Left ventricle myocardium inferior (tissue), 1 donor: ENCODE results near the gene RPS16. TPM values are rescaled to one million over a fixed set of nuclear protein-coding genes. Genes with fewer than 3 reads are reported as not detected.

Experiments used
- DNase-seq: peaks from one replicate; pipeline ENCODE4 v3.0.0-alpha.2; 2020
- H3K27ac ChIP-seq: fragments of 200-600 bp; replicated peaks from 2 replicates; pipeline ENCODE4 v1.8.0; 2021
- H3K27me3 ChIP-seq: fragments of 200-600 bp; 2 replicates; pipeline ENCODE4 v1.8.0; 2021; ENCODE audit warnings: low read depth
- H3K36me3 ChIP-seq: fragments of 200-600 bp; 2 replicates; pipeline ENCODE4 v1.8.0; 2021
- H3K4me1 ChIP-seq: fragments of 200-600 bp; 2 replicates; pipeline ENCODE4 v1.8.0; 2021
- H3K4me3 ChIP-seq: fragments of 200-600 bp; 2 replicates; pipeline ENCODE4 v1.8.0; 2021; ENCODE audit warnings: mild to moderate bottlenecking, moderate library complexity
- H3K9me3 ChIP-seq: fragments of 200-600 bp; replicated peaks from 2 replicates; pipeline ENCODE4 v1.8.0; 2021
- intact Hi-C: fragments of 100-400 bp; cut with micrococcal nuclease; formaldehyde crosslinking; loops from one replicate; pipeline ENCODE4 v1.11.0; 2022
- total RNA-seq: library from RNA; stranded (reverse); fragmentation: NEBNext Ultra II Directional; extraction: Animal tissue kit (Norgen Biotek cat#: 25700); gene quantifications from one replicate; pipeline ENCODE4 v1.2.1, GENCODE V29; 2021
- TF ChIP-seq, protein P1 (sequence below): fragments of 200-600 bp; IDR thresholded peaks from 2 replicates; pipeline ENCODE4 v1.8.0; 2021; ENCODE audit warnings: antibody characterized with exemption, mild to moderate bottlenecking, borderline replicate concordance
- donor health status: DM: no; HTN: yes; CAD: no; lungs with severe emphysema.

RPS16 gene
- total RNA-seq, 1 donor from 2014 or later, result 1,107 TPM

DNA sequence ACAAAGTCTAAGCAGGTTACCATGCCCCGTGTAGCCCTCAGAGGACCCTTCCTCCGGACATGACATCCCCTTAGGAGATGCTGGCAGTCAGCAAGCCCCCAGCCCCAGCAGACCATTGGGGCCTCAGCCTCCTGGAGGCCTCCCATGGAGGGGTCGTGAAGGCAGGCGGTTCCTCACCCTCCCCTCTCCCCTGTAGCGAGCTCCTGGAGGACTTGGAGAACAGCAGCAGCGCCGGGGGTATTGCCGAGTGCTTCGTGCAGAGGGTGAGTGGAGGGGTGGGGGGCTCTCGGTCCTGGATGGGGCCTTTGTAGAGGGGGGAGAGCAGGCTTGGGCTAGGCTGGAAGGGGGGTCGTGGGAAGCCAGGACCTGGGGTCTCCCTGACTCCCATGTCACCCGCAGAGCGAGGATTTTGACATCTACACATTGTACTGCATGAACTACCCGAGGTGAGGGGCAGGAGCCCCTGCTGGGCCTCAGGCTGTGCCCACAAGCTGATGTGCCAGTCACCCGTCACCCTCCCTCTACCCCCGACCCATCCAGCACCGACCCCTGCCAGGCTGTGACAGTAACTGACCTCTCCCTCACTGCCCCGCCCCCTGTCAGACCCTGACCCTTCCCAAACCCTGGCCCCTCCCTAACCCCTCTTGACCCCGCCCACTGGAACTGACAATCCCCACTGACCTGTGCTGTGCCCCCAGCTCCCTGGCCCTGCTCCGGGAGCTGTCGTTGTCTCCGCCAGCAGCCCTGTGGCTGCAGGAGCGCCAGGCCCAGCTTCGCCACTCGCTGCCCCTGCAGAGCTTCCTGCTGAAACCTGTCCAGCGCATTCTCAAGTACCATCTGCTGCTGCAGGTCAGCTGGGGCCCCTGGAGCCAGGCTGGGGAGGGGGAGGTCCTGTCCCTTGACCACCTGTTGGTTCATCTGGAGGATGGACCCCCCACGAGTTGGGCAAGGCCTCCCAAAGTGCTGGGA is 19.3 kb downstream of the RPS16 start:
- Histone ChIP-seq H3K27ac (no peak overlapping the region), H3K27me3 (no peaks in the 10 kb centered on the region), H3K36me3 (peaks cover 46% of the 10 kb centered on the region), H3K9me3 (no peaks in the 10 kb centered on the region), H3K4me1 (peaks cover 53% of the 10 kb centered on the region), H3K4me3 (peak overlapping the region; percentile 87)
- TF ChIP-seq, protein P1, sequence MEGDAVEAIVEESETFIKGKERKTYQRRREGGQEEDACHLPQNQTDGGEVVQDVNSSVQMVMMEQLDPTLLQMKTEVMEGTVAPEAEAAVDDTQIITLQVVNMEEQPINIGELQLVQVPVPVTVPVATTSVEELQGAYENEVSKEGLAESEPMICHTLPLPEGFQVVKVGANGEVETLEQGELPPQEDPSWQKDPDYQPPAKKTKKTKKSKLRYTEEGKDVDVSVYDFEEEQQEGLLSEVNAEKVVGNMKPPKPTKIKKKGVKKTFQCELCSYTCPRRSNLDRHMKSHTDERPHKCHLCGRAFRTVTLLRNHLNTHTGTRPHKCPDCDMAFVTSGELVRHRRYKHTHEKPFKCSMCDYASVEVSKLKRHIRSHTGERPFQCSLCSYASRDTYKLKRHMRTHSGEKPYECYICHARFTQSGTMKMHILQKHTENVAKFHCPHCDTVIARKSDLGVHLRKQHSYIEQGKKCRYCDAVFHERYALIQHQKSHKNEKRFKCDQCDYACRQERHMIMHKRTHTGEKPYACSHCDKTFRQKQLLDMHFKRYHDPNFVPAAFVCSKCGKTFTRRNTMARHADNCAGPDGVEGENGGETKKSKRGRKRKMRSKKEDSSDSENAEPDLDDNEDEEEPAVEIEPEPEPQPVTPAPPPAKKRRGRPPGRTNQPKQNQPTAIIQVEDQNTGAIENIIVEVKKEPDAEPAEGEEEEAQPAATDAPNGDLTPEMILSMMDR, result no peak
- DNase-seq, result no peak
- intact Hi-C loops, result no loop called here

DNA sequence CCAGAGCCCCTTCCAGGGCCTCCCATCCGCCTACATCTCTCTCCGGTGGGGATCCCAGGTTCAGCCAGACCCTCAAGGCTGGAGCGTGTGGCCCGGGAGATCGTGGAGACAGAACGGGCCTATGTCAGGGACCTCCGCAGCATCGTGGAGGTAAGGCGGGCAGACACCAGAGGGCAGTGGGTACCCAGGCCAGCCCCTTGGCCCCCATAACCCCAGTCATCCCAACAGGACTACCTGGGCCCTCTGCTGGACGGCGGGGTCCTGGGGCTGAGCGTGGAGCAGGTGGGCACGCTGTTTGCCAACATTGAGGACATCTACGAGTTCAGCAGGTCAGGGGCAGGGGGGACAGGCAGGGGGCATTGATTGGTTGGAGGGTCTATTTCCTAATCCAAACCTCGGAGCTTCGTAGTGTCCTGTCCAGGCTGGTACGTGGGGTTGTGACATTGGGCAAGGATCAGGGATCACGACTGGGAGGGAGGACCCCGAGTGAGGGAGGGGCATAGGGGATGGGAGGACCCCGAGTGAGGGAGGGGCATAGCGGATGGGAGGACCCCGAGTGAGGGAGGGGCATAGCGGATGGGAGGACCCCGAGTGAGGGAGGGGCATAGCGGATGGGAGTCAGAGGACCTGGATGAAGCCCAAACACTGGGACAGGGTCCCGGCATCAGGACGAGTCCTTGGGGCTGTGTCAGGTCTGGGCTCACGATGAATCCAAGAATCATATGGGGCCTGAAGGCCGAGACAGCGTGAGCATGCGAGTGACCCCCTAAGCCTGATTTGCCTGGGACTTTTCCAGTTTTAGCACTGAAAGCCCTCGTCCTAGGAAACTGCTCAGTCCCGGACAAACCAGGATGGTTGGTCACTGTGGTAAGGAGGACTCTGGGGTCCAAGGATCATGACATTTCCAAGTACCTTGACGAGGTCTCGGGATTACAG is 20.4 kb downstream of the RPS16 start:
- DNase-seq, result no peak
- peaks cover 64% of the 10 kb centered on the region for H3K4me1 ChIP-seq
- peak overlapping the region; percentile 87 for H3K4me3 ChIP-seq
- peak overlapping the region; percentile 99 for H3K27ac ChIP-seq
- no peaks in the 10 kb centered on the region for H3K9me3 ChIP-seq
- H3K27me3 ChIP-seq, result no peaks in the 10 kb centered on the region
- TF ChIP-seq, protein P1, result no peak
- H3K36me3 ChIP-seq, result peaks cover 36% of the 10 kb centered on the region
- intact Hi-C loops, result no loop called here

DNA sequence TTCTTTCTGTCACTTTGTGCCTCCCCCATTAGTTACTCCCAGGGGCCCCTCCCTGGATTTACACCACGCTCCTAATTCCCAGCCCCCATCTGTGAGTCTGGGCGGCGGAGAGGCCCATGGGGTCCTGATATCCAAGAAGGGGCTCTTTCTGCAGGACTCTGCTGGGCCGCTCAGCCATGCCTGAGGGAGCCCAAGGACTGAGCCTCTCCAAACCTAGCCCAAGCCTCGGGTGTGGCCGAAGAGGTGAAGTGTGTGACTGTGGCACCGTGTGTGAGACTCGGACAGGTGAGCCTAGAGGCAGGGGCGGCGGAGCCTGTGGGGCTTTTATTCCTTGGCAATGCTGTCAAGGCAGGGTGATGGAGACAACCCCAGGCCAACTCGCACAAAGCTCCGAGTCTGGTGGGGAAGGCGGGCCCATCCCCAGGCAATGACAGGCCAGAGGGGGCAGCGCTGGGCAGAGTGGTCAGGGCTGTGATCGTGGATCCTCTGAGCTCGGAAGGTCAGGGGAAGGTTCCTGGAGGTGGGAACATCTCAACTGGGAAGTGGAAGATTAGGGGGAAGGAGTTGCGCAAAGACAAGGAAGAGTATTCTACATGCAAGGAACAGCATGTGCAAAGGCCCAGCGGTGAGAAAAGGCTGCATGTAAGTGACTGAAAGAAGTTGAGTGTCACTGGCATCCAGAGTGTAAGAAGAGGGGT is 21.7 kb downstream of the RPS16 start:
- Histone ChIP-seq H3K4me1 (peaks cover 75% of the 10 kb centered on the region), H3K27ac (peak overlapping the region; percentile 99), H3K4me3 (peak overlapping the region; percentile 87), H3K27me3 (no peaks in the 10 kb centered on the region), H3K9me3 (no peaks in the 10 kb centered on the region), H3K36me3 (peaks cover 24% of the 10 kb centered on the region)
- intact Hi-C loops, result no loop called here
- TF ChIP-seq, protein P1, result no peak
- no peak for DNase-seq

DNA sequence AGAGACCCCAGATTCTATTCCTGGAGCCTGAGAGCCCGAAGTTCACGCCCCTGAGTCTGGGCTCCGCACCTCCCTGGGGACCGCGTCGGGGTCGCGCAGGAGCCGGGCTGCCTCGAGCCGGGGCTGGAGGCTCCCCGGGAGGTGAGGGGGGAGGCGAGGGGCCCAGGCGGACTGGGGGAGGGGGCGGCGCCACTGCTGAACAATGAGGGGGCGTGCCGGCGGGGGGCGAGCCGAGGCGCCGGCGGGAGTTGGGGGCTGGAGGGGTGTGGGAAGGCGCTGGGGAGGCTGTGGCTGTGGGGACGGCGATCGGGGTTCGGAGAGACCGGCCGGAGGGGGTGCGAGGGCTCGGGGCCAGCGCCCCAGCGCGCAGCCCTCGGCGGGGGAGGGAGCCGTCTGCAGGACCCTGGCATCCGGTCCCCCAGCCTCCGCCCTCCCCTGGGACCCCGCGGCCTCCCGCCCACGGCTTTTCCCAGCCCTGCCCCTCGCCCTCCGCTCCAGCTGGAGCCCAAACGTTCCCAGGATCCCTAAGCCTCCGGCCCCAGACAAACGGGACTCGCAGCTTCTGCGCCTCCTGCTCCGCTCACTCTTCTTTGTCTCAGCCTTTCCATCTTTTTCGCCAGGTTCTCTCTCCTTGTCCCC is 22.4 kb downstream of the RPS16 start:
- intact Hi-C loops, result no loop called here
- Histone ChIP-seq H3K4me3 (peak overlapping the region; percentile 87), H3K36me3 (peaks cover 23% of the 10 kb centered on the region), H3K4me1 (peaks cover 81% of the 10 kb centered on the region), H3K27me3 (no peaks in the 10 kb centered on the region), H3K9me3 (no peaks in the 10 kb centered on the region), H3K27ac (peak overlapping the region; percentile 99)
- TF ChIP-seq, protein P1, result no peak
- DNase-seq, result peak; percentile 83
